GM18508 (cell line): Measurements from ENCODE around the gene THUMPD2.

Experiments used
- ATAC-seq: cut with Tn5 transposase; IDR thresholded peaks from one replicate; pipeline ENCODE4 v1.9.1; 2021; ENCODE audit warnings: moderate number of reproducible peaks; ENCODE audit not compliant: insufficient read depth, unreplicated experiment

THUMPD2 gene

GRCh38 chr2:39688181-39688580 is 90.9 kb downstream of the THUMPD2 start:
- no peak for ATAC-seq

GRCh38 chr2:39686456-39686855 is 92.6 kb downstream of the THUMPD2 start:
- ATAC-seq, result no peak
